ENCODE data around the gene FAM193B.
"Not testable (repeated sequence)": the region's sequence is repeated elsewhere in the genome, so short reads cannot be mapped to it uniquely, and the experiment has no call there.

Gene FAM193B

GRCh38 chr5:177538876-177539275 lies 15.5 kb downstream of the FAM193B start:
- DNase-seq (ENCODE audit: low read depth in 1 of 2, low spot score in 1 of 2) = no peak

GRCh38 chr5:177537389-177538361 lies 16.7 kb downstream of the FAM193B start:
- no peak for DNase-seq (ENCODE audit: low read depth in 1 of 2, low spot score in 1 of 2)

GRCh38 chr5:177536386-177536785 lies 18.0 kb downstream of the FAM193B start:
- no peak for DNase-seq (ENCODE audit: low read depth in 1 of 2, low spot score in 1 of 2)

DNA sequence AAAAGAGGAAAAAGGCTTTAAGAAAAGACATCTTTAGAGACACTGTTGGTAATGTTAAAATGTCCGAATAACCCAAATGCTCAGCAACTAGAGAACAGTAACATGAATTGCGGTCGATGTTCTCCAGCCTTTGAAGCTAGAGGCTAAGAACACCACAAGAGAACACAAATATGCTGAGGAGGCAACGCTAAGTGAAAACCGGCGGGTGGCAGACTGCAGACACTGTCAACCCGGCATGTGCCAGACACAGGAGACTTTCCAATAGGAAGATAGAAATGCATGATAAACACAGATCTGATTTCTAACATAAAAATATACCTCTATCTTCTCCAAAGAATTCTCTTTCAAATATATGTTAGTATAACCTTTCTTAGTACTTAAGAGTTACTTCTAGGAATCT lies 19.2 kb downstream of the FAM193B start:
- no peak for DNase-seq (ENCODE audit: low read depth in 1 of 2, low spot score in 1 of 2)

- not testable (repeated sequence) for DNase-seq (ENCODE audit: low read depth in 1 of 2, low spot score in 1 of 2)
These were observed 19.9 kb downstream of the FAM193B start for GRCh38 chr5:177534433-177534832.

- DNase-seq (ENCODE audit: low read depth in 1 of 2, low spot score in 1 of 2) = no peak
These were observed 23.0 kb downstream of the FAM193B start for GRCh38 chr5:177531209-177531940.

DNA sequence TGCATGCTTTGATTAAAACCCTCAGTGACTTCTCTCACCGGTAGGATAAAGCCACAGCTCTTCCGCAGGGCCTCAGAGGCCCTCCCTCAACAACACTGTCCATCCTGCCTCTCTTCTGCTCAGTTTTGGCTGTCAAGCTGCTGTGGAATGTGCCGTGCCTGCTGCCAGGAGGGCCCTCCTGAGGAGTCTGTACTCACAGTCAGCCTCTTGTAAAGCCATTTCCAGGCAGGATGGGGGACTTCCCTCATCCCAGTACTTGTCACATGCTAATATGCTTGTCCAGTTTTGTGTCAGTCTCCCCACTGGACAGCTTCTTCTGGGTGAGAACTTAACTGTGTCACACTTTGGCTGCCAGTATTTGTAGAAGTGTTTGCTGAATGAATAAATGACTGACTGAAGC lies 23.7 kb downstream of the FAM193B start:
- no peak for DNase-seq (ENCODE audit: low read depth in 1 of 2, low spot score in 1 of 2)

GRCh38 chr5:177529247-177530203 lies 24.8 kb downstream of the FAM193B start:
- no peak for DNase-seq (ENCODE audit: low read depth in 1 of 2, low spot score in 1 of 2)

GRCh38 chr5:177528631-177529030 lies 25.7 kb downstream of the FAM193B start:
- no peak for DNase-seq (ENCODE audit: low read depth in 1 of 2, low spot score in 1 of 2)

- no peak for DNase-seq (ENCODE audit: low read depth in 1 of 2, low spot score in 1 of 2)
These were observed 26.8 kb downstream of the FAM193B start for GRCh38 chr5:177527595-177527994.

GRCh38 chr5:177526791-177527190 lies 27.6 kb downstream of the FAM193B start:
- DNase-seq (ENCODE audit: low read depth in 1 of 2, low spot score in 1 of 2) = no peak

- DNase-seq (ENCODE audit: low read depth in 1 of 2, low spot score in 1 of 2) = no peak
These were observed 28.2 kb downstream of the FAM193B start for GRCh38 chr5:177526191-177526590.

GRCh38 chr5:177524941-177525655 lies 29.3 kb downstream of the FAM193B start:
- no peak for DNase-seq (ENCODE audit: low read depth in 1 of 2, low spot score in 1 of 2)

- no peak for DNase-seq (ENCODE audit: low read depth in 1 of 2, low spot score in 1 of 2)
These were observed 29.8 kb downstream of the FAM193B start for GRCh38 chr5:177524539-177524900.

DNA sequence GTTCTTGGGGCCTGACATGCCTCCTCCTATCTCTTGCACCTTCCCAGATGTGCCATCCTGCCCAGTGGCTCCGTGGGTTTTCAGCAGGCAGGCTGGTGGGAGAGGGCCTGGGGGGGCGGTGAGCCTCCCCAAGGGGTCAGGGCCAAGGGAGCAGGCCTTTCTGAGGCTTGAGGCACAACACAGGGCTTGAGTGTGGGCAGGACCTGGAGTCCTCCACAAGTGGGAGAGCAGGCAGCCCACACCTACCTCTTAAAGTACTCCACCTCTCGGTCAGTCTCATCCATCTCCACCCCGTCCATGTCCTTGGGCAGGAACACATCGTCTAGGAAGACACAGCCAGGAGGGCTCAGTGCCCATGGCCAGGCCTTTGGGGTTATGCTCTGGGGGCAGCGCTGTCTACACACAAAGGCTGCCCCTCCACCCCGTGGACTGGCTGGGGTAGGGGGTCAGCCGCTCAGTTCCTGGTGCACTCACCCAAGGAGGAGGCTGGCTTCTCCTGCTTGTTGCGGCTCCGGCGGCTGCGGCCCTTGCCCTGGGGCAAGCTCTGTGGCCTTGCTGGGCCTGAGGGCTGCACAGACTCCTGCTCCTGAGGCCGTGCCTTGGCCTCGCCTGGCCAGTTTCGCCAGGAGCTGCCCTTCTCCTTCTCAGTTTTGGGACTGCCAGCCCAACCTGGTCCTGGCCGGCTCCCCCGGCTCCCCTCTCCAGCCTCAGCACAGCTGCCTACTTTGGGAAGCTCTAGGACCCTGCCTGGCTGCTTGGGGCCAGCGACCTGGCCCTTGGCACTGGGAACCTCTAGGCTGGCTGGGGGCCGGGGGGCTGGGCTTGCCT lies 30.4 kb downstream of the FAM193B start:
- no peak for DNase-seq (ENCODE audit: low read depth in 1 of 2, low spot score in 1 of 2)

DNA sequence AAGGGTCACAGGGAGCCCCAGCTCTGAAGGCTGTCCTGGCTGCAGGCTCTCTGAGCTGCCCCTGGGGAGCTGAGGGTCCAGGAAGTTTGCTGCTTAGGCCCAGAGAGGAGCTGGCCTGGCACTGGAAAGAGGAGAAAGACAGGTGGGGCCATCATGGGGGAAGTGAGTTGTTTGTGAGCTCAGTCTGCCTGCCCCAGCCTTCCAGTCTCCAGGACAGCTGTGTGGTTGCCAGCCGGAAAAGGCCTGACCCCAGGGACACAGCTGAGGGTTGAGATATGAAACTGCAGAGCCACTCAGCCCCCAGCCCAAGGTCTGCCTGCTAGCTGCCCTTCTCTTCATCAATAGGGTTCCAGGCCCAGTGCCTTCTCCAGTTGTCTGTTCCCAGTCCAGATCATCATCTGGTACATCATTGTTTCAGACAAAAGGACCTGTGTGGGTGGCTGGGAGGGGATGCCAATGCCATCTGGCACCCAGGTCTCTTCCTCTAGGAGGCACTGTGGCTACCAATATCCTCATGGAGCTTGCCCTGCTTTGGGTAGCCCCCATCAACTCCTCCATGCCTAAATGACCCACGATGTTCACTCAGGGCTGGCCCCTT lies 33.3 kb downstream of the FAM193B start:
- no peak for DNase-seq (ENCODE audit: low read depth in 1 of 2, low spot score in 1 of 2)

DNA sequence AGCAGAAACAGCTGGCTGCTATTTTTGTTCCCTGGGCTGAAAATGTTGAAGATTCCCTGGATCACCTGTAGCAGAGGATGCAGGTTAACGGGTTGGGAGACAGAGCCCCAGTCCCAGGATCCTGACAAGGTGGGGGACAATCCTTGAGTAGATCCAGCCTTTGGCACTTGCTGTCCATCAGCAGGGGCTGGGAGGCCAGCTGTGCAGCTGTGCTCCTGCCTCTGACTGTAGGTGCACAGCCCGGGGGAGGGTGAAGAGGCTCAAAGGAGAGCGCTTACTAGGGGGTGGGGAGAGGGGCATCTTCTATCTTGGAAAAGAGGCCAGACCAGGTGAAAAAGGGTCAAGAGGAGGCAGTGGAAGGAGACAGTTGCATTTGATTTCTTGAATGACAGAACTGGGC lies 34.1 kb downstream of the FAM193B start:
- no peak for DNase-seq (ENCODE audit: low read depth in 1 of 2, low spot score in 1 of 2)

- no peak for DNase-seq (ENCODE audit: low read depth in 1 of 2, low spot score in 1 of 2)
These were observed 34.7 kb downstream of the FAM193B start for GRCh38 chr5:177519463-177520235.

All from activated CD4-positive, alpha-beta T cell treated with anti-CD3 and anti-CD28 coated beads, Interleukin-2, amount 50 U/mL, for 24 hours (primary cell).